K562 (cell line): ENCODE measurements around the gene KHDRBS2.

Experiments
- CC2D1A ChIP-seq: fragments of 450-650 bp; IDR thresholded peaks from 2 replicates; pipeline ENCODE4 v1.6.1; 2017; ENCODE audit warnings: mild to moderate bottlenecking
- POLR2A ChIP-seq: fragments of 450-650 bp; conservative IDR thresholded peaks from 2 replicates; pipeline ENCODE4 v1.6.1; 2016
- RBM14 ChIP-seq: fragments of 200-400 bp; formaldehyde crosslinking; IDR thresholded peaks from 2 replicates; pipeline ENCODE4 v1.6.1; 2018; ENCODE audit warnings: low read depth, mild to moderate bottlenecking, low read length, moderate library complexity, borderline replicate concordance; ENCODE audit not compliant: insufficient read depth
- SIRT6 ChIP-seq: IDR thresholded peaks from one replicate; pipeline ENCODE4 v1.6.1; 2012; ENCODE audit warnings: low read depth, mild to moderate bottlenecking, control low read depth, inconsistent platforms, low read length, moderate library complexity
- TF ChIP-seq, protein P1 (sequence below), 2 experiments: fragments of 450-650 bp; IDR thresholded peaks; 2 replicates each; pipeline ENCODE4 v1.6.1; 2016; ENCODE audit warnings: mild to moderate bottlenecking in 2 of 2, borderline replicate concordance in 1 of 2, low read depth in 1 of 2, moderate library complexity in 1 of 2
- TF ChIP-seq, protein P2 (sequence below): sonication (generic); formaldehyde crosslinking; IDR thresholded peaks from 2 replicates; pipeline ENCODE4 v1.8.1; 2023; ENCODE audit warnings: mild to moderate bottlenecking, missing genetic modification reagents
- TF ChIP-seq, protein P3 (sequence below), 3 experiments: IDR thresholded peaks in 2 of 3; conservative IDR thresholded peaks in 1 of 3; 2 replicates each; pipeline ENCODE4 v1.5.1; 2011 to 2012; ENCODE audit warnings: low read length in 3 of 3, mild to moderate bottlenecking in 3 of 3, control low read depth in 2 of 3, improper control_type of control experiment in 1 of 3, inconsistent platforms in 1 of 3, low read depth in 1 of 3, mixed read lengths in 1 of 3, moderate library complexity in 1 of 3; ENCODE audit not compliant: insufficient read depth in 2 of 3
- TF ChIP-seq, protein P4 (sequence below), 2 experiments: fragments of 450-650 bp in 1 of 2; sonication (generic) in 1 of 2; formaldehyde crosslinking in 1 of 2; IDR thresholded peaks; 2 replicates each; pipeline versions ENCODE4 v1.7.1 to v1.9.0; 2016 to 2022; ENCODE audit warnings: inconsistent platforms in 1 of 2, mild to moderate bottlenecking in 1 of 2, missing genetic modification reagents in 1 of 2

DNA sequence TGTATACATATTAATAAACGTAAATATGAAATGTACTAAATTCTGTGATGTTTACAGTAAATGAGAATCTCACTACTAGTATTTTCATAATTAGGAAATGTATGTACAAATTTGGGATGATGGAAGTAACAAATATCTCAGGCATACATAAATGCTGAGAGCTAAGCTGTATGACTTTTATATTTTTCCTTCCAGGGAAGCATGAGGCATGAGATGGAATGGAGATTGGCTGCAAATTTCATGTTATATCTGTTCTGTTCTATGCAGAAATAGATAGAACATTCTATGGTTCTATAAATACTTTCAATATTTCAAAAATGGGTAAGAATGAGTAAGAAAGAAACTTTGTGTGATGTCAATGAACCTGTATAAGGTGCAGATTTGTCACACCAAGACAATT lies 335.2 kb downstream of the KHDRBS2 start:
- no peak for TF ChIP-seq RBM14
- TF ChIP-seq, protein P1, sequence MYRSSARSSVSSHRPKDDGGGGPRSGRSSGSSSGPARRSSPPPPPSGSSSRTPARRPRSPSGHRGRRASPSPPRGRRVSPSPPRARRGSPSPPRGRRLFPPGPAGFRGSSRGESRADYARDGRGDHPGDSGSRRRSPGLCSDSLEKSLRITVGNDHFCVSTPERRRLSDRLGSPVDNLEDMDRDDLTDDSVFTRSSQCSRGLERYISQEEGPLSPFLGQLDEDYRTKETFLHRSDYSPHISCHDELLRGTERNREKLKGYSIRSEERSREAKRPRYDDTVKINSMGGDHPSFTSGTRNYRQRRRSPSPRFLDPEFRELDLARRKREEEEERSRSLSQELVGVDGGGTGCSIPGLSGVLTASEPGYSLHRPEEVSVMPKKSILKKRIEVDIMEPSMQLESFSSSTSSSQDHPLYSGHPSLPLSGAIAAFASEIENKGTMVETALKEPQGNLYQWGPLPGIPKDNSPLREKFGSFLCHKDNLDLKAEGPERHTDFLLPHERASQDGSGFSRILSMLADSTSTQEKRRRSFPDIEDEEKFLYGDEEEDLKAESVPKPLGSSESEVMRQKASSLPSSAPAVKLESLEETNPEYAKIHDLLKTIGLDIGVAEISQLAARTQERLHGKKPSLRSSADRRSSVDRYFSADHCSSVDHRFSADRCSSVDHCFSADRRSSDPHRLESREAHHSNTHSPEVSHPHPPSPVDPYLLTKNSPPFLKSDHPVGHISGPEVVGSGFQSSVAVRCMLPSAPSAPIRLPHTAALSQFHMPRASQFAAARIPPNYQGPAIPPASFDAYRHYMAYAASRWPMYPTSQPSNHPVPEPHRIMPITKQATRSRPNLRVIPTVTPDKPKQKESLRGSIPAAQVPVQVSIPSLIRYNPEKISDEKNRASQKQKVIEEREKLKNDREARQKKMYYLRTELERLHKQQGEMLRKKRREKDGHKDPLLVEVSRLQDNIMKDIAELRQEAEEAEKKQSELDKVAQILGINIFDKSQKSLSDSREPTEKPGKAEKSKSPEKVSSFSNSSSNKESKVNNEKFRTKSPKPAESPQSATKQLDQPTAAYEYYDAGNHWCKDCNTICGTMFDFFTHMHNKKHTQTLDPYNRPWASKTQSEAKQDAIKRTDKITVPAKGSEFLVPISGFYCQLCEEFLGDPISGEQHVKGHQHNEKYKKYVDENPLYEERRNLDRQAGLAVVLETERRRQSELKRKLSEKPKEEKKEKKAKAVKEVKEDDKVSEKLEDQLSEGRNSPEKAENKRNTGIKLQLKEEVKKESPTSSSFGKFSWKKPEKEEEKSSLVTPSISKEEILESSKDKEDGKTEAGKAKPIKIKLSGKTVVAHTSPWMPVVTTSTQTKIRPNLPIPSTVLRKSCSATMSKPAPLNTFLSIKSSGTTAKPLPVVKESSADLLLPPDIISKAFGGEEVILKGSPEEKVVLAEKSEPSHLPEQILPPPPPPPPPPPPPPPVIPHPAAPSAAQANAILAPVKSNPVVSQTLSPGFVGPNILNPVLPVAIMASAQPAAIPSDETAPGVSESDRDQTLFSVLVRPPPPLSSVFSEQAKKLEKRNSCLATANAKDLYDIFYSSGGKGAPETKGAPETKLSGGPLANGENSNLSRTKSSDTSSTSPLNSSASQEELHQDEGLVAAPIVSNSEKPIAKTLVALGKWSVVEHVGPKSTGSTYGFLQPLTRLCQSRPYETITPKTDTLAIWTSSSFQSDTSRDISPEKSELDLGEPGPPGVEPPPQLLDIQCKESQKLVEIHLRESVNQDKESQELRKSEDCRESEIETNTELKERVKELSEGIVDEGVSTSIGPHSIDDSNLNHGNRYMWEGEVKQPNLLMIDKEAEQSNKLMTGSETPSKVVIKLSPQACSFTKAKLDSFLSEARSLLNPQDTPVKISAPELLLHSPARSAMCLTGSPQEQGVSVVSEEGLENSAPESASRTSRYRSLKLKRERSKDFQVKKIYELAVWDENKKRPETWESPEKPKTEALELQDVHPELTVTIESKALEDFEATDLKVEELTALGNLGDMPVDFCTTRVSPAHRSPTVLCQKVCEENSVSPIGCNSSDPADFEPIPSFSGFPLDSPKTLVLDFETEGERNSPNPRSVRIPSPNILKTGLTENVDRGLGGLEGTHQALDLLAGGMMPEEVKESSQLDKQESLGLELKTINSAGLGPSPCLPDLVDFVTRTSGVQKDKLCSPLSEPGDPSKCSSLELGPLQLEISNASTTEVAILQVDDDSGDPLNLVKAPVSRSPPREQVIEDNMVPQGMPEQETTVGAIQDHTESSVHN (IDR thresholded peaks at IDR 0.05; ENCODE audit: borderline replicate concordance in 1 of 2, low read depth in 1 of 2) = no peak
- TF ChIP-seq, protein P2, sequence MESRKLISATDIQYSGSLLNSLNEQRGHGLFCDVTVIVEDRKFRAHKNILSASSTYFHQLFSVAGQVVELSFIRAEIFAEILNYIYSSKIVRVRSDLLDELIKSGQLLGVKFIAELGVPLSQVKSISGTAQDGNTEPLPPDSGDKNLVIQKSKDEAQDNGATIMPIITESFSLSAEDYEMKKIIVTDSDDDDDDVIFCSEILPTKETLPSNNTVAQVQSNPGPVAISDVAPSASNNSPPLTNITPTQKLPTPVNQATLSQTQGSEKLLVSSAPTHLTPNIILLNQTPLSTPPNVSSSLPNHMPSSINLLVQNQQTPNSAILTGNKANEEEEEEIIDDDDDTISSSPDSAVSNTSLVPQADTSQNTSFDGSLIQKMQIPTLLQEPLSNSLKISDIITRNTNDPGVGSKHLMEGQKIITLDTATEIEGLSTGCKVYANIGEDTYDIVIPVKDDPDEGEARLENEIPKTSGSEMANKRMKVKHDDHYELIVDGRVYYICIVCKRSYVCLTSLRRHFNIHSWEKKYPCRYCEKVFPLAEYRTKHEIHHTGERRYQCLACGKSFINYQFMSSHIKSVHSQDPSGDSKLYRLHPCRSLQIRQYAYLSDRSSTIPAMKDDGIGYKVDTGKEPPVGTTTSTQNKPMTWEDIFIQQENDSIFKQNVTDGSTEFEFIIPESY (CRISPR knock-in tag) = no peak
- no peak for TF ChIP-seq CC2D1A
- TF ChIP-seq POLR2A = no peak
- TF ChIP-seq, protein P3, sequence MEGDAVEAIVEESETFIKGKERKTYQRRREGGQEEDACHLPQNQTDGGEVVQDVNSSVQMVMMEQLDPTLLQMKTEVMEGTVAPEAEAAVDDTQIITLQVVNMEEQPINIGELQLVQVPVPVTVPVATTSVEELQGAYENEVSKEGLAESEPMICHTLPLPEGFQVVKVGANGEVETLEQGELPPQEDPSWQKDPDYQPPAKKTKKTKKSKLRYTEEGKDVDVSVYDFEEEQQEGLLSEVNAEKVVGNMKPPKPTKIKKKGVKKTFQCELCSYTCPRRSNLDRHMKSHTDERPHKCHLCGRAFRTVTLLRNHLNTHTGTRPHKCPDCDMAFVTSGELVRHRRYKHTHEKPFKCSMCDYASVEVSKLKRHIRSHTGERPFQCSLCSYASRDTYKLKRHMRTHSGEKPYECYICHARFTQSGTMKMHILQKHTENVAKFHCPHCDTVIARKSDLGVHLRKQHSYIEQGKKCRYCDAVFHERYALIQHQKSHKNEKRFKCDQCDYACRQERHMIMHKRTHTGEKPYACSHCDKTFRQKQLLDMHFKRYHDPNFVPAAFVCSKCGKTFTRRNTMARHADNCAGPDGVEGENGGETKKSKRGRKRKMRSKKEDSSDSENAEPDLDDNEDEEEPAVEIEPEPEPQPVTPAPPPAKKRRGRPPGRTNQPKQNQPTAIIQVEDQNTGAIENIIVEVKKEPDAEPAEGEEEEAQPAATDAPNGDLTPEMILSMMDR (IDR thresholded peaks at IDR 0.05 in 2 of 3, conservative IDR thresholded peaks at IDR 0.05 in 1 of 3; ENCODE audit: insufficient read depth in 2 of 3, low read depth in 1 of 3, low read length in 3 of 3) = no peak
- no peak for TF ChIP-seq SIRT6
- TF ChIP-seq, protein P4, sequence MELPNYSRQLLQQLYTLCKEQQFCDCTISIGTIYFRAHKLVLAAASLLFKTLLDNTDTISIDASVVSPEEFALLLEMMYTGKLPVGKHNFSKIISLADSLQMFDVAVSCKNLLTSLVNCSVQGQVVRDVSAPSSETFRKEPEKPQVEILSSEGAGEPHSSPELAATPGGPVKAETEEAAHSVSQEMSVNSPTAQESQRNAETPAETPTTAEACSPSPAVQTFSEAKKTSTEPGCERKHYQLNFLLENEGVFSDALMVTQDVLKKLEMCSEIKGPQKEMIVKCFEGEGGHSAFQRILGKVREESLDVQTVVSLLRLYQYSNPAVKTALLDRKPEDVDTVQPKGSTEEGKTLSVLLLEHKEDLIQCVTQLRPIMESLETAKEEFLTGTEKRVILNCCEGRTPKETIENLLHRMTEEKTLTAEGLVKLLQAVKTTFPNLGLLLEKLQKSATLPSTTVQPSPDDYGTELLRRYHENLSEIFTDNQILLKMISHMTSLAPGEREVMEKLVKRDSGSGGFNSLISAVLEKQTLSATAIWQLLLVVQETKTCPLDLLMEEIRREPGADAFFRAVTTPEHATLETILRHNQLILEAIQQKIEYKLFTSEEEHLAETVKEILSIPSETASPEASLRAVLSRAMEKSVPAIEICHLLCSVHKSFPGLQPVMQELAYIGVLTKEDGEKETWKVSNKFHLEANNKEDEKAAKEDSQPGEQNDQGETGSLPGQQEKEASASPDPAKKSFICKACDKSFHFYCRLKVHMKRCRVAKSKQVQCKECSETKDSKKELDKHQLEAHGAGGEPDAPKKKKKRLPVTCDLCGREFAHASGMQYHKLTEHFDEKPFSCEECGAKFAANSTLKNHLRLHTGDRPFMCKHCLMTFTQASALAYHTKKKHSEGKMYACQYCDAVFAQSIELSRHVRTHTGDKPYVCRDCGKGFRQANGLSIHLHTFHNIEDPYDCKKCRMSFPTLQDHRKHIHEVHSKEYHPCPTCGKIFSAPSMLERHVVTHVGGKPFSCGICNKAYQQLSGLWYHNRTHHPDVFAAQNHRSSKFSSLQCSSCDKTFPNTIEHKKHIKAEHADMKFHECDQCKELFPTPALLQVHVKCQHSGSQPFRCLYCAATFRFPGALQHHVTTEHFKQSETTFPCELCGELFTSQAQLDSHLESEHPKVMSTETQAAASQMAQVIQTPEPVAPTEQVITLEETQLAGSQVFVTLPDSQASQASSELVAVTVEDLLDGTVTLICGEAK (IDR thresholded peaks at IDR 0.05) = no peak
- TF ChIP-seq, protein P4 (CRISPR knock-in tag; IDR thresholded peaks at IDR 0.05) = no peak
